Activated T-helper 9 cell treated with anti-CD3 and anti-CD28 coated beads, Interleukin-2, amount 50 U/mL, for 16 hours (primary cell): ENCODE data around the gene DCDC2C.

Source experiments
- DNase-seq: peaks from one replicate; pipeline ENCODE4 v3.0.0-alpha.2; 2020; ENCODE audit warnings: low read depth

DCDC2C gene

DNA sequence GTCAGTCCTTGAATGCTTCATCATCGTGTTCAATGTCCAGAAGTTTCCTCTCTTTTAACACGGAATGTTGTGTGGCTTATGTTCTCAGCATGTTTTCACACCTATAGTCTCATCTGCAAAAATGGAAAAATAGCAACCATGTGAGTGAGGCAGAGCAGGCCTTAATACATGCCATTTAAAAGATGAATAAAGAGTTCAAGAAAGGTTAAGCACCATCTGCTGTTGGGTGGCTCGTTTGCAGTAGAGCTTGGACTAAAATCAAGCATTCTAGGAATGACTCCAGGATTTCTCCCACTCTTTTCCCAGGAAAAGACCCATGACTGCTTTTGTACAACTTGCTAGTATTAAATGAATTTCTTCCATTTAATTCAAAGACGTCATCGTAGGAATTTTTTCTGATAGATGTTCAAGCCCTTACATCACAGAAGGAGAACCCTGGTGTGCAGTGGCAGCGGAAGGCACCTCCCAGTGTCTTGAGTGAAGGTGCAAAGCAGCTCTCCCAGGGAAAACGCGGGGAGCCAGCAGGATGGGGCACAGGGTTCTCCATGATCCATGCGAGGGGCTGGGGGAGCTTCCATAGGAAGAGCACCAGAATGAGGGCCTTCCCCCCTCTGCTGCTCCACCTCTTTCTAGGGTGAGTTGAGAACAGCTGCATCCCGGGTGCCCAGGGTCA lies 9.6 kb downstream of the DCDC2C start:
- DNase-seq, result no peak

DNA sequence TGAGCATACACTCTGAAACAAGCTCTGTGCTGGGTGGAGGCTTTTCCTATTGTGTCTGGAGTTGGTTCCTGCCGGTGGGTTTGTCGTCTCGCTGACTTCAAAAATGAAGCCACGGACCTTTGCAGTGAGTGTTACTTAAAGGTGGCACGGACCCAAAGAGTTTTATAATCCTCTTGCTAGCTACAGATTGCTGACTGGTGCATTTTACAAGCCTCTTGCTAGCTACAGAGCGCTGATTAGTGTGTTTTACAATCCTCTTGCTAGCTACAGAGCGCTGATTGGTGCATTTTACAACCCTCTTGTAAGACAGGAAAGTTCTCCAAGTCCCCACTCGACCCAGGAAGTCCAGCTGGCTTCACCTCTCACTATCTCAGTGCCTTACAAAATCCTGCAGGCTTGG lies 15.3 kb downstream of the DCDC2C start:
- no peak for DNase-seq

DNA sequence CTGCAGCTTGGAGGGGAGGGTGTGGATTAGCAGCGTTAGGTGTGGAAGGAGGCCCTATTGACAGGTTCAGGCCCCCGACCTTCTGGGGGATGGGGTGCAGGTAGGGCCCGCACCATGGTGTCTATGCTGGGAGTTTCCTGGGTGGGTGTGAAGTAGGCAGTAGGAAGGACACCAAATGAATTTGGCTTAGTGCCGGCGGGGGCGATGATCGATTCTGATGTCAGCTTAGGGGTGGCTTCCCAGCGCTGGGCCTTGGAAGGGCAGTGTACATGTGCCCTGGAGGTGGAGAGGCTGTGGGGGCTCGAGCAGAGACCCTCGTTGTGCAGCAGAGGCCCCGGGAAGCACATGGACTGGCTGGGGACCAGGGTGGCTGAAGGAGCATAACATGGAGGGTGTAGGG lies 21.6 kb downstream of the DCDC2C start:
- DNase-seq, result no peak

DNA sequence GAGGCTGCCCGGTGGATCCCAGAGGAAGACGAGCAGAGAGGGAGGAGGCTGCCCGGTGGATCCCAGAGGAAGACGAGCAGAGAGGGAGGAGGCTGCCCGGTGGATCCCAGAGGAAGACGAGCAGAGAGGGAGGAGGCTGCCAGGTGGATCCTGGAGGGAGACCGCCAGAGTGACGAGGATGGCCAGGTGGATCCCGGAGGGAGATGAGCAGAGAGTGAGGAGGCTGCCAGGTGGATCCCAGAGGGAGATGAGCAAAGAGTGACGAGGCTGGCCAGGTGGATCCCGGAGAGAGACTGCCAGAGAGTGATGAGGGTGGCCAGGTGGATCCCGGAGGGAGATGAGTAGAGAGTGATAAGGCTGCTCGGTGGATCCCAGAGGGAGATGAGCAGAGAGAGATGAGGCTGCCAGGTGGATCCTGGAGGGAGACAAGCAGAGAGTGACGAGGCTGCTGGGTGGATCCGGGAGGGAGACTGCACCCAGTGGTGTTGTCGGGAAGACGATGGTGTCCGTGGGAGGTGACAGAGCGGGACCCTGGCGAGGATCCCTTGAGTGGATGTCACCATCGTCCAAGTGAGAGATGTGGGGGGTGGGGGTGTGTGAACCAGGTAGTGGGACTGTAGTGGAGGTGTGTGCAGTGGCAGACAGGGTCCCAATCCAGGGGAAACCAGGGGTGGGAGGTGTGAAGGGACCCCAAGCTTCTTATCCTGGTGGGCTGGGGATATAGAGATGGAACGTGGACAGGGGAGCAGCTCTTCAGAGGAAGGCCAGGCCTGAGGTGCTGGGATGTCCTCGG lies 22.3 kb downstream of the DCDC2C start:
- DNase-seq, result no peak

DNA sequence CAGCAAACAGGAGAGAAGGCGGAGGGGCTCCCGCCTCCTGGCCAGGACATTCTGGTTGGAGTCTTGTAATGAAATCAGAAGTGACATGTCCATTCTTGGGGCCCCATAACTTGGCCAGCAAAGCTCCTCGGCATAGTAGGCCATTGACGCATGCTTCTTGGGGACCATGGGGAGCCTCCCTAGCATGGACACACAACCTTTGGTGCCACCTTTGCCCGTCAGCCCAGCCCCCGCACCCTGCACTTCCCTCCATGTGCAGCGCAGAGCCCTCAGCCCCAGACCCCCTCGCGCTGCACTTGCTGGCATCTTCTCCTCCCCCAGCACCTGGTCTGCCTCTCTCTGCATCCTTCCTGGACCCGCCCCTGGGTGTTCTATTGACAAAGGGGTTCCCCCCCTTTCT lies 23.1 kb downstream of the DCDC2C start:
- DNase-seq, result no peak

DNA sequence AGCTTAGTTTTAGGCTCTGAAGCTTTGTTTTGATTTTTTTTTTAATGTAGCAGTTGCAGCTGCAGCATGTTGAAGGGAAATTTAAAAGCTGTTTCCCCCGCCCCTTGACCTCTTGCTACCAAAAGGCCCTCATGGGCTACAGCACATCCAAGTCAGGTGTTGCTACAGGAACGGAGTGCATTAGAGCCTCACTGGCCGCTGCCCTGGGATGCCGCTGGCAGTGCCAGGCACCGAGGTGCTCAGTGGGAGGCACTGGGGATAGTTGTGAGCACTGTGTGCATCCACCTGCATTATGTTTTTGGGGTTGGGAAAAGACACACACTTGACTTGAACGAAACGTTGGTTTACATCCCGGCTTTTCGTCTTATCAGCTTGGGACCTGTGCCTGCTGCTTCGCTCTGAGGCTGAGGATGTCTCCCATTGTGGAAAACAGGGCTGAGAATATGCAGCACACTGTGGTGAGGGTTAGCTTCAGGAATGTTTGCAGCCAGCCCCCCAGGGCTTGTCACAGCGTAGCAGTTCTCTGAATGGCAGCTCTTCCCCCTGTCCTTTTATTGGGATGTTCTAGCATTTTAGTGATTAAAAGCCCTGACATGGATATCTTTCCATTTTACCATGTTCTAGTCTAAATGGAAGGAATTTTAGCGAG lies 24.1 kb downstream of the DCDC2C start:
- DNase-seq, result no peak

DNA sequence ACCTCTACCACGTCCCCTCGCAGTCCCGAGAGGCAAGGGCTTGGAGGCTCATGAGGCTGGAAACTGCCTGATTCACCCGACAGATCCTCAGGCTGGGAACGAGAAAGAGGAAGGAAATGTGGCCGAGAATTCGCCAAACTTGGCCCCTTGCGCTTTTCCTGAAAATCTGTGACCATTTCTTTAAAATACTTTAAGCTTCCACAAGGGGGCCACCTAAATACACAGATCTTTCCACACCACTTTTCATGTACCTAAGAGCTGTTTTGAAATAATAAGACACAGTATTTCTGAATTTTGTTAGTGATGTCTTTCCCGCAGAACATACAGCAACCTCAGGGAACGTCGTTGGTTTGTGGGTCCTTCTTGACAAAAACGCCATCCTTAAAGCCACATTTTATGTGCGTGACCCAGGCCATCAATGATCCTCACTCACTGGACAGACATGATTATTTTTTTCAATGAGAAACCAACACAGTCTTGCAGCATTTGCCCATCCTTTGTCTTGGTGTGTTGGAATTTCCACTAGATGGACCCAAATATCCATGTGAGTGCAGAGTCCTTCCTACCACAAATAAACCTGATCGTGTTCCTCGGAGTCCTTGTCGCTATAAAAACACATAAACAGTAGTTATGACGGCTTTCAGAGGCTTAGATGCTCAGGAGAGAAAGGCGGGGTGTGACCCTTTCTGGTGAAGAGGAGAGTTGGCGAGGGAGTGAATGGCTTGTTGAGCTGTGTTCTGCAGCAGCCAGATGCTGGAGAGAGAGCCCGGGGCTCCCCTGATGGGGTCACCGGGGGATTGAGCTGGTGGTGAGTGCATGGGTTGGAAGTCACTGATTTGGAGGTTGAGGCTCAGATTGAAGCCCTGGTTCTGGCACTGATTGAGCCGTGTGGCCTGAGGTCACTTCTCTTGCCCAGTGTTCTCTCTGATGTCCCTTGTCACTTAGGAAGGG lies 25.0 kb downstream of the DCDC2C start:
- DNase-seq, result no peak

DNA sequence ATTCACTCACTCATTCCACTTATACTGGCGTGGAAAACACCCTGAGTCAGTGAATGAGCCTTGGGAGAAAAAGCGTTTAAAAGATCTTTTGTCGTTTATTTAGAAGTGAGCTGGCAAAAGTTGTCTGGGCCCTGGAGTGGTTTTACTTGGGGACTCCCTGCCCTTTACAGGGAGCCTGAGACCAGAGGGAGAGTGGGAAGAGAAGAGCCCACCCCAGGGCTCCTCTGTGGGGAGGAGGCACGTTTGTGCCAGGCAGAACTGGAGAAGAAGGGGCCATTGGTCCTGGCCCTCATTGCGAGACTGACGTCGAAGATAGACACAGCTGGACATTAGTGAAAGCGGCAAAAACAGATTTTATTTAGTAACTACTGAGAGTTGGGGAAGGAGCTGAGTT lies 25.7 kb downstream of the DCDC2C start:
- DNase-seq, result no peak

DNA sequence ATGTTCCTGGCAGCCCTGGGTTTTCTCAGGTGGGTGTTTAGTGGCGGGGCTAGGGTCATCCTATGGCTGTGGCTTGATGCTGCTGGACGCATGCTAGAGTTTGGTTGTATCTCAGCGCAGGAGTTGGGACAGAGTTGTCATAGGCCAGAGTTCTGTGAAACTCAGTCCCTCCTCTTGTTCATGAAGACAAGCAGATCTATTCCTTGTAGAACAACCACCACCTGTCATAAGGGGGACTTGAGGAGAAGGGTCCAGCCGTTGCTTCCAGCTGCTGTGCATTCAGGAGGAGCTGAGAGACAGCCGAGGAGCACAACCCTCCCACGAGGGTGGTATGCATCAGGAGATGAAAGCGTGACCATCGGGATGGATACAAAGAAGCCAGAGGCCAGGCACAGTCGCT lies 26.4 kb downstream of the DCDC2C start:
- DNase-seq, result no peak

DNA sequence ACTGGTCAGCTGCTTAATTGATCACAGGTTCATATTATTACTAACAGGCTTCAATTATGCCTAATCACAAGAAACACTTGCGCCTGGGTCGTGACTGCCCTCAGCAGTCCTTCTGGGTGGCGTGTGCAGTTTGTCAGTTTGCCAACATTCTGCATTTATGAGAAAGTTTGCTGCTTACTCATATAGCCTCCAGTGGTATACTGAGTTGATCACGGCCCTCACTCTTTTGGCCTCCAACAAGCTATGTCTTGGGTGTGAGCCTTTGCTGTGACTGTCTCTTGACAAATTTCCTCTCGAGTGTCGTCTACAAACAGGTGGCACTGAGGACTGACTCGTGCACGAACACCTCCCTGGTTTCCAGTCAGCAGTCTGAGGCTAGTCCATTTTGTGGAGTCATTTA lies 27.3 kb downstream of the DCDC2C start:
- no peak for DNase-seq

DNA sequence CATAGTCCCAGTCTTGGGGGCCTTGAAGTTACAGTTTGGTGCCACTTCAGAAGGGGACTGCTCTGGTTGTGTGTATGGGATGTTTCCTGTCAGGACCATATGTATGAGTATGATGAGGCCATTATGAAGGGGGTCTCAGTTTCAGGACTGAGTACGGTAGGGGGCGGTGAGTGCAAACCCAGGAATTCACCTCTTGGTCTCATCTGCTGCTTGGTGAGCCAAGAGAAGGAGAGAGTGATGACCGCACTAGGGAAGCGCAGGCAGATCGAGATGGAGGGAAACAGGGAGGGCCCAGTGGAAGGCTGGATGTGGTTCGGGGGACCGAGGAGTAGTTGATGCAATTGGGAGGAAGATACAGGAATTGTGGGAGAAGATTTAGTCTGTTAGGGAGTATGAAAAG lies 28.5 kb downstream of the DCDC2C start:
- no peak for DNase-seq

DNA sequence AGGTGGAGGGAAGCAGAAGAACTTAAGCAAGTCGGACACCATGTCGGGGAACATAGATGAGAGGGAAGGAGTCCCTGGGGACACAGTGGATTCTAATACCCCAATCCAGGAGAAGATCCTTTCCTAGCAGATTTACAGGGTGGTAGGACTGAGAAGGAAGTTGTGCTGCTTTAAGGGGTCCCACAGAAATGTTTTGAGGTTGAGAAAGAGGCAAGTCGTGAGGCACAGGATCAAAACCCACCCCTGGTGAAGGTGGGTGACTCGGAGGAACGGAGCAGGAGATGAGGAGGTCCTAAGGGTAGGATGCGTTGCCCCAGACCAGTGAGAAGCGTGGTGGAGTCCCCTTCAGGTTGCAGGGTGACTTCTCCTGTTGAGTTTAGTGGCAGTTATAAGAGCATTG lies 32.7 kb downstream of the DCDC2C start:
- no peak for DNase-seq

DNA sequence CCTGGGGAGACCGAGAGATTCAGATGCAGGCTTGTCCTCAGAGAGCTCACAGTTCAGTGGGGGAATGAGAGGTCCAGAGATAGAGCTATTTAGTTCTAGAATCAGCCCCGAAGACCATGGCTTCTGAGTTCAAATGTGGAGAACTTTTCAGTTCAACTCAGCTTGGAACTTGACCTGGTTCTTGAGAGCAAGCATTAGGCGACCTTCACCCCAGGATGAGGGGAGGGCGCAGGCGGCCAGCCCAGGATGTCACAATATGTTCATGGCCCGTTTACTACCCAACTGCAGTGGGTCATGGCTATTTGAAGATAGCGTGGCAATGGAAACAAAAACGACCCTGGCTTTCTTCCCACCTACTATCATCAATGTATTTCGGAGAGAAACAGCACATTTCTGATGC lies 33.8 kb downstream of the DCDC2C start:
- DNase-seq, result no peak

DNA sequence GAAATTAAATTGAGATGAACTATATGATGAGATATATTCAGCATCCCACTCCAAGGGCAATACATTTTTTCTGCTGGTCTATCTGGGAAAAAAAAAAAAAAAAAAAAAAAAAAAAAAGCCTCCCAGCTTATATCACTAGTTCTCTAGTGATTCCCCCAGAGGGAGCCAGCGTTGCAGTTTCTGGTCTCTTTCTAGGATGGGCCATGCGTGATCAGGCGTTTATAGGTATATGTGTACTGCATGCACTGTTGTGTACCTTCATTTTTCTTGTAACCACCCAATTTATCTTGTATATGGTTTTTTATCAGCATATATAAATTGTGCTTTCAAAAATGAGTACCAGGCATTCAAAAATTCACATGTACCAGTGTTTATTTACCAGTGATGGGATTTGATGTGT lies 35.1 kb downstream of the DCDC2C start:
- DNase-seq, result no peak

DNA sequence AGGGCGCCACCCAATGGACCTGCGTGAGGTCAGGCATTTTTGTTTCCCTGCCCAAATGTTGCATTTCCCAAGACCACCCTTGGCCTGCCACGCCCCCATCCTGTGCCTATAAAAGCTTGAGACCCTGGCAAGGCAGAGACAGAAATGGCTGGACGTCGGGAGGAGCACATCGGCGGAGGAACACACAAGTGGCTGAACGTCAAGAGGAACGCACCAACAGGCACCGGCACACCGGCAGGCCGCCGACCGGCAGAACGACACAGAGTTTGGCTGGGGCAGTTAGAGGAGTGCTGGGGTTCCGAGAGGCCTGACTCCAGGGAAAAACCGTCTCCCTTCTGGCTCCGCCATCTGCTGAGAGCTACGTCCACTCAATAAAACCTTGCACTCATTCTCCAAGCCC lies 35.9 kb downstream of the DCDC2C start:
- no peak for DNase-seq

DNA sequence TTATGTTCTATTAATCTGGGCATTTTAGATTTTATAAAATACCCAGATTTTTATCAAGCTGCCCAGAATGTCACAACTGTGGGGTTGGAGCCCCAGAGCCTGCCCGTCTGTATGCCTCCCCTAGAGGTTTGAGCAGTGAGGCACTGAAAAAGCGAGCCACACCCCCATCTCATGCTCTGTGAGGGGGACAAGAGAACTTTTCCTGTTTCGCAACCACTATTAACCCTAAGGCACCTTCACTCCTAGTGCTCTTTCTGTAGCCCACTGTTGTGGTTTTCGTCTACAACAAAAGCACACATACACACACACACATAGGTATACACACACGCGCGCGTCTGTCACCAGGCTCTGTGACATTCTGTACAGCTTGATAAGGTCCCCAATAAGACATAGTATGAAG lies 38.0 kb downstream of the DCDC2C start:
- no peak for DNase-seq

DNA sequence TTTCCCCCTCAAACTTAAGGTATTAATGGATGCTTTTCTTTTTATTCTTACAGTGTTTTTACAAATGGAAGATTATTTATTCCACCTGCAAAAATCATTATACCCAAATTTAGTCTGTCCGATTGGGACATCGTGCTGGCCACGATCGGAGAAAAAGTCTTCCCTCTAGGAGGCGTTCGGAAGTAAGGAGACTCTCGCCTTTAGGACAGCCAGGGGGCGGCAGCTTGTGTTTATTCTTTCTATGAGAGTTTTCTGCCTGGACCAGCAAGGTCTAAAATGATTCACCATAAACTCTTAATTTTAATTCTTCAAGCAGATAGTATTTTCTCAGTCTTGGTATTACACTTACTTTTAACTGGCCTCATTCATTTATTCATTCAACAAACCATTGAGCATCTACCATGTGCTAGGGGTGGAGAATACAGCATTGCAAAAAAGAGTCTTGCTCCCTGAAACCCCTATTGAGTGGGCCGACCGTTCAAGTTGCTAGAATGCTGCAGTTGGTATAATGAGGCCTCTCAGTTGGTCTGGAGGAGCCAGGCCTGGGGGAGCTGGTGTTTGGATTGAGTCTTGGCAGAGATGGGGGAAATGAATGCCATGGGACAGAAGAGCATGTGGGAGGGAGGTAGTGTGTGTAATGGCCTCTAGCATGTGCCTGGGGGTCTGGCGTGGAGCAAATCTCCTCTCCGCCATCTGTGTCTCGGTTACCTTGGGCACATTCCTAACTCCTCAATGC lies 38.7 kb downstream of the DCDC2C start:
- no peak for DNase-seq

DNA sequence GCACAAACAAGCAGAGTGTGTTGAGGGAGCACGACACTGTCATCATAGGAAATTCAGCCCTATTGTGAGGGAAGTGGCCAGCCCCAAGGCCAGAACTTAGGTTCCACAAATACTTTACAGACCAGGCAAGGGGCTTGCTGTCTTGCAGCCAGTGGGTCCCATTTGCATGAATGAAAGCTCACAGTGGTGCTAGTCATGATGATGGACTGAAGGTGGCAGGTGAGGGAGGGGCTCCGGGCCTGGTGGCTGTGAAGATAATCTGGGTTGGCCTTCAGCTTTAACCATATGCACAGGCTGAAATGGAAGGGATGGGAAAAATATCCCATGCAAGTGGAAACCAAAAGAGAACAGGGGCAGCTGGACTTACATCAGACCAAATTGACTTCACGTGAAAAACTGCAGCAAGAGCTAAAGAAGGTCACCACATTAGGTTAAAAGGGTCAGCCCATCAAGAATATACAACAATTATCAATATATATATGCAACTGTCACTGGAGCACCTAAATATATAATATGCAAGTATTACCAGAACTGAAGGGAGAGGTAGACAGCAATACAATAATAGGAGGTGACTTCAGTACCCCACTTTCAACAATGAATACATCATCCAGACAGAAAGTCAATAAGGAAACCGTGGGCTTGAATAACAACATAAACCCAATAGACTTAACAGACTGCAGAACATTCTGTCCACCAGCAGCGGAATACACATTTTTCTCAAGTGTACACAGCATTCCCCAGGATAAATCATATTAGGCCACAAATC lies 39.6 kb downstream of the DCDC2C start:
- no peak for DNase-seq

DNA sequence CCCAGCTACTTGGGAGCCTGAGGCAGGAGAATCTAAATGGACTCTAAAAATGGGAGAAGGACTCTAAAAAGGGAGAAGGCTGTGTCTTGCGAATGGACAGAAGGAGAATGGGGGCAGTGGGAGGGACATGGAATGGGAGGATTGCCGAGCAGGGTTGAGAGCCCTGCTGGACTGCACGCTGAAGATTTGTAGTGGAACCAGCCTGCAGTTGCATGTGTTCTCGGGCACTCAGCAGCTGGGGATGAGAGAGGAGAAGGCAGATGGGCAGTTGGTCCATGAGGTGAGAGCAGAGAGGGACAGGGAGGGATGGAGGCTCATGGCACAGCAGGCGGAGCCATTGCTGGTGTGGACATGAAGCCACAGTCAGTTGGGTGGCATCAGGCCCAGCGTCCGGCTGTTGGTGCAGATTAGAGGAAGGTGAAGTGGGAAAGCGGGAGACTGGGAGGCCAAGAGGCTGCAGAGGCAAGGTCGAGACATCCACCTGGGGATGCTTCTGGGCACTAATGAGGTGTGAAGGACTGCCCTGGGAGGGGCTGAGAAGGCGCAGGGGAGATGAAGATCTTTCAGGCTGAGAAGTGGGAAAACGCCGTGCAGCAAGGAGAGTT lies 40.7 kb downstream of the DCDC2C start:
- DNase-seq, result no peak

DNA sequence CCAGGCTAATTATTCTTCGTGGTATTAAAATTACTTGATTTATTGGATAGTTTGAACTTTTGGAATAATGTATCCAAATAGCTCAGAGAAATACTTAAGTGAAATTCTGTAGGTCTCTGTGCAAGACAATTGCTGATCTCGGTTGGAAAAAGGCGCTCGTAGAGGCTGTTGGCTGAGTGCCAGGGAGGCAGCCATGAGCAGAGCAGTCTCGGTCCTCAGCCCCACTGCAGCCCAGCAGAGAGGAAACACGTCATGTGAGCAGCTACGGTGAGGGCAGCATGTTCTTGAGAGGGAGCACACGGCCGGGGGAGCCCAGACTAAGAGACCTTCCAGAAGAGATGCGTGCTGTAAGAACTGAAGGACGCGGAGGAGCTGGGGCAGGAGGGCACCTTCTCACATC lies 42.5 kb downstream of the DCDC2C start:
- no peak for DNase-seq
